Gastrocnemius medialis (tissue), 4 donors: Measurements from ENCODE around the gene RALGPS2. TPM values are rescaled to one million over a fixed set of nuclear protein-coding genes. Genes with fewer than 3 reads are reported as not detected.
A peak's percentile ranks its signal among the peaks of the same experiment; 100 is the strongest.

ENCODE experiments used
- ATAC-seq, 2 donors: fragments of 150-250 bp; one replicate each; pipeline ENCODE4 v1.9.1; 2016
- DNase-seq, 2 donors: peaks; one replicate each; pipeline ENCODE4 v3.0.0-alpha.2; 2019
- H3K27ac ChIP-seq, 4 donors: fragments of 200-600 bp; sonication (generic); 1 replicate in 1 of 4; 2 replicates in 3 of 4; pipeline ENCODE4 v1.5.1; 2016 to 2018; ENCODE audit warnings: mild to moderate bottlenecking in 2 of 4, moderate library complexity in 1 of 4
- H3K27me3 ChIP-seq, 3 donors: fragments of 200-600 bp; sonication (generic) in 2 of 3; 1 replicate in 1 of 3; 2 replicates in 2 of 3; pipeline versions ENCODE4 v1.5.1 to v1.6.0; 2016 to 2019; ENCODE audit warnings: mild to moderate bottlenecking in 1 of 3, moderate library complexity in 1 of 3
- H3K36me3 ChIP-seq, 2 donors: fragments of 200-600 bp; sonication (generic) in 1 of 2; one replicate each; pipeline ENCODE4 v1.5.1; 2017 to 2018
- H3K4me1 ChIP-seq, 2 donors: fragments of 200-600 bp; sonication (generic) in 1 of 2; one replicate each; pipeline ENCODE4 v1.5.1; 2016 to 2017; ENCODE audit warnings: mild to moderate bottlenecking in 2 of 2
- H3K4me3 ChIP-seq, 4 donors: fragments of 200-600 bp; sonication (generic) in 3 of 4; 1 replicate in 1 of 4; 2 replicates in 3 of 4; pipeline ENCODE4 v1.5.1; 2016 to 2019; ENCODE audit warnings: mild to moderate bottlenecking in 2 of 4
- H3K9me3 ChIP-seq, 3 donors: fragments of 200-600 bp; sonication (generic) in 2 of 3; 1 replicate in 1 of 3; 2 replicates in 2 of 3; pipeline ENCODE4 v1.5.1; 2016 to 2019
- CTCF ChIP-seq, 5 experiments: fragments of 450-650 bp in 3 of 5; fragments of 200-600 bp in 2 of 5; sonication (generic) in 2 of 5; IDR thresholded peaks in 4 of 5; conservative IDR thresholded peaks in 1 of 5; 1 replicate in 4 of 5; 2 replicates in 1 of 5; pipeline ENCODE4 v1.5.1; 2016 to 2019; ENCODE audit warnings: antibody characterized with exemption in 5 of 5, mild to moderate bottlenecking in 3 of 5, moderate library complexity in 3 of 5
- POLR2A ChIP-seq, 2 donors: fragments of 450-650 bp; IDR thresholded peaks; one replicate each; pipeline ENCODE4 v1.6.1; 2017; ENCODE audit warnings: antibody characterized with exemption in 2 of 2, mild to moderate bottlenecking in 2 of 2, moderate library complexity in 2 of 2
- in situ Hi-C, 4 donors: fragments of 200-750 bp; cut with MboI; loops; one replicate each; pipeline versions ENCODE4 v1.15.0 to v1.8.0; 2017; ENCODE audit warnings: low sequenced_read_pairs in 4 of 4
- intact Hi-C: fragments of 100-400 bp; cut with DNase I; formaldehyde crosslinking; loops from one replicate; pipeline ENCODE4 v1.15.1; 2023; ENCODE audit warnings: low total_unique reads
- total RNA-seq, 4 donors: library from RNA; depleted of rRNA; stranded (reverse); fragments of >200 nt; gene quantifications; one replicate each; pipeline versions ENCODE4 v1.1.0 to v1.2.3, GENCODE V29; 2016

The RALGPS2 gene
- total RNA-seq, 4 donors from 2014 or later: 1.1 to 6.5 (median 2.5) TPM

GRCh38 chr1:178941261-178941689, 216.2 kb downstream of the RALGPS2 start:
- no peak overlapping the region for H3K27ac ChIP-seq
- no peaks in the 10 kb centered on the region for H3K9me3 ChIP-seq
- H3K4me1 ChIP-seq: peaks cover 11 to 27% of the 10 kb centered on the region in 2 donors
- intact Hi-C loops (no loop called here), in situ Hi-C loops (no loop called here)
- no peaks in the 10 kb centered on the region for H3K36me3 ChIP-seq
- ATAC-seq (no peak), DNase-seq (no peak)
- no peaks in the 10 kb centered on the region for H3K27me3 ChIP-seq
- no peak overlapping the region for H3K4me3 ChIP-seq
- TF ChIP-seq POLR2A (IDR thresholded peaks at IDR 0.05): no peak
- no peak for TF ChIP-seq CTCF (IDR thresholded peaks at IDR 0.05 in 4 of 5, conservative IDR thresholded peaks at IDR 0.05 in 1 of 5)

GRCh38 chr1:178941849-178942248, 216.8 kb downstream of the RALGPS2 start:
- H3K27ac ChIP-seq: no peak overlapping the region
- peaks cover 13 to 27% of the 10 kb centered on the region in 2 donors for H3K4me1 ChIP-seq

GRCh38 chr1:178942285-178943198, 217.5 kb downstream of the RALGPS2 start:
- no peak overlapping the region for H3K4me3 ChIP-seq
- ATAC-seq (no peak), DNase-seq (peak in 1 of 2 donors; percentile 27)
- no peaks in the 10 kb centered on the region for H3K9me3 ChIP-seq
- intact Hi-C loops: no loop called here
- peaks cover 13 to 27% of the 10 kb centered on the region in 2 donors for H3K4me1 ChIP-seq
- peak overlapping the region in 1 of 4 donors; percentile 18 for H3K27ac ChIP-seq
- no peaks in the 10 kb centered on the region for H3K27me3 ChIP-seq
- in situ Hi-C loops: no loop called here
- TF ChIP-seq CTCF (IDR thresholded peaks at IDR 0.05 in 4 of 5, conservative IDR thresholded peaks at IDR 0.05 in 1 of 5) (no peak), POLR2A (IDR thresholded peaks at IDR 0.05) (no peak)
- no peaks in the 10 kb centered on the region for H3K36me3 ChIP-seq

More at GRCh38 chr1:178941849-178942248, 216.8 kb downstream of the RALGPS2 start:
- in situ Hi-C loops: no loop called here
- ATAC-seq (no peak), DNase-seq (no peak)
- intact Hi-C loops: no loop called here
- TF ChIP-seq POLR2A (IDR thresholded peaks at IDR 0.05) (no peak), CTCF (IDR thresholded peaks at IDR 0.05 in 4 of 5, conservative IDR thresholded peaks at IDR 0.05 in 1 of 5) (no peak)
- H3K9me3 ChIP-seq: no peaks in the 10 kb centered on the region
- H3K4me3 ChIP-seq: no peak overlapping the region
- H3K27me3 ChIP-seq: no peaks in the 10 kb centered on the region
- H3K36me3 ChIP-seq: no peaks in the 10 kb centered on the region

GRCh38 chr1:178944729-178945128, 219.7 kb downstream of the RALGPS2 start:
- Histone ChIP-seq H3K36me3 (no peaks in the 10 kb centered on the region), H3K4me3 (no peak overlapping the region), H3K9me3 (no peaks in the 10 kb centered on the region), H3K27me3 (no peaks in the 10 kb centered on the region), H3K4me1 (peaks cover 7 to 10% of the 10 kb centered on the region in 2 donors), H3K27ac (no peak overlapping the region)
- ATAC-seq: no peak
- in situ Hi-C loops (no loop called here), intact Hi-C loops (no loop called here)
- no peak for TF ChIP-seq POLR2A (IDR thresholded peaks at IDR 0.05)
- TF ChIP-seq CTCF (IDR thresholded peaks at IDR 0.05 in 4 of 5, conservative IDR thresholded peaks at IDR 0.05 in 1 of 5): no peak
- no peak for DNase-seq
